ENCODE measurements around the gene STAP1. TPM values are rescaled to one million over a fixed set of nuclear protein-coding genes. Genes with fewer than 3 reads are reported as not detected.

STAP1 gene
- total and polyA plus RNA-seq, 4 donors = 0.39 to 2.4 (median 0.56) TPM

- DNase-seq (peak; percentile 98 to 99 (median 98)), ATAC-seq (ENCODE audit: insufficient read depth, low FRiP score) (peak; percentile 98)
- H3K27ac ChIP-seq (ENCODE audit: low read depth in 1 of 2, low read length in 1 of 2) = peak within 1 kb of the TSS; percentile 92 to 99
- peak within 1 kb of the TSS; percentile 87 for H3K4me3 ChIP-seq
- peak within 1 kb of the TSS; percentile 92 to 99 for H3K9ac ChIP-seq (ENCODE audit: insufficient read depth in 1 of 2, low read length in 2 of 2)
- no peaks in the 10 kb centered on the region for H3K27me3 ChIP-seq (ENCODE audit: control insufficient read depth in 3 of 3, insufficient read depth in 3 of 3, low read length in 2 of 3)
- no peaks in the 10 kb centered on the region for H3K9me3 ChIP-seq (ENCODE audit: control insufficient read depth in 4 of 4, insufficient read depth in 3 of 4, low read length in 3 of 4)
- H3K36me3 ChIP-seq (ENCODE audit: control insufficient read depth in 4 of 4, insufficient read depth in 4 of 4, low read length in 4 of 4) = peaks cover 1 to 16% (median 6%) of the 10 kb centered on the region in 4 donors
- WGBS, 2 donors = 0% methylated on average over 52 to 53 of the region's 53 CpGs
- no peak for TF ChIP-seq CTCF (IDR thresholded peaks at IDR 0.05; ENCODE audit: control extremely low read depth, extremely low read depth)
- H3K4me1 ChIP-seq (ENCODE audit: control insufficient read depth in 5 of 5, insufficient read depth in 5 of 5, low read length in 5 of 5) = peaks cover 0 to 15% (median 0%) of the 10 kb centered on the region in 5 donors
Observed at GRCh38 chr4:67545199-67546003, 13.1 kb upstream of the STAP1 start, which contains the start of gene CENPC. CENPC (minus strand) TSS chr4:67545503; CDS start chr4:67545355, 148 bp downstream.

- H3K4me1 ChIP-seq (ENCODE audit: control insufficient read depth in 5 of 5, insufficient read depth in 5 of 5, low read length in 5 of 5) = peaks cover 0 to 15% (median 0%) of the 10 kb centered on the region in 5 donors
- H3K9ac ChIP-seq (ENCODE audit: insufficient read depth in 1 of 2, low read length in 2 of 2) = peak overlapping the region; percentile 49 to 86
- DNase-seq (no peak), ATAC-seq (ENCODE audit: insufficient read depth, low FRiP score) (no peak)
- H3K27me3 ChIP-seq (ENCODE audit: control insufficient read depth in 3 of 3, insufficient read depth in 3 of 3, low read length in 2 of 3) = no peaks in the 10 kb centered on the region
- 28 to 37% methylated on average over 4 of the region's 4 CpGs for WGBS, 2 donors
- peaks cover 1 to 16% (median 6%) of the 10 kb centered on the region in 4 donors for H3K36me3 ChIP-seq (ENCODE audit: control insufficient read depth in 4 of 4, insufficient read depth in 4 of 4, low read length in 4 of 4)
- no peaks in the 10 kb centered on the region for H3K9me3 ChIP-seq (ENCODE audit: control insufficient read depth in 4 of 4, insufficient read depth in 3 of 4, low read length in 3 of 4)
- TF ChIP-seq CTCF (IDR thresholded peaks at IDR 0.05; ENCODE audit: control extremely low read depth, extremely low read depth) = no peak
- no peak overlapping the region for H3K27ac ChIP-seq (ENCODE audit: low read depth in 1 of 2, low read length in 1 of 2)
- H3K4me3 ChIP-seq = no peak overlapping the region
Observed at GRCh38 chr4:67546004-67546356, 12.5 kb upstream of the STAP1 start.

- peaks cover 0 to 13% (median 0%) of the 10 kb centered on the region in 5 donors for H3K4me1 ChIP-seq (ENCODE audit: control insufficient read depth in 5 of 5, insufficient read depth in 5 of 5, low read length in 5 of 5)
- no peak for TF ChIP-seq CTCF (IDR thresholded peaks at IDR 0.05; ENCODE audit: control extremely low read depth, extremely low read depth)
- H3K27me3 ChIP-seq (ENCODE audit: control insufficient read depth in 3 of 3, insufficient read depth in 3 of 3, low read length in 2 of 3) = no peaks in the 10 kb centered on the region
- no peak overlapping the region for H3K27ac ChIP-seq (ENCODE audit: low read depth in 1 of 2, low read length in 1 of 2)
- WGBS, 2 donors = 70 to 75% methylated on average over 4 of the region's 4 CpGs
- ATAC-seq (ENCODE audit: insufficient read depth, low FRiP score) (no peak), DNase-seq (no peak)
- no peak overlapping the region for H3K9ac ChIP-seq (ENCODE audit: insufficient read depth in 1 of 2, low read length in 2 of 2)
- H3K9me3 ChIP-seq (ENCODE audit: control insufficient read depth in 4 of 4, insufficient read depth in 3 of 4, low read length in 3 of 4) = no peaks in the 10 kb centered on the region
- no peak overlapping the region for H3K4me3 ChIP-seq
- H3K36me3 ChIP-seq (ENCODE audit: control insufficient read depth in 4 of 4, insufficient read depth in 4 of 4, low read length in 4 of 4) = peaks cover under 1 to 10% (median 3%) of the 10 kb centered on the region in 4 donors
Observed at GRCh38 chr4:67546971-67547370, 11.6 kb upstream of the STAP1 start.

All from lung (tissue), 12 donors.